ENCODE data around the gene GATD1. TPM values are rescaled to one million over a fixed set of nuclear protein-coding genes. Genes with fewer than 3 reads are reported as not detected.

The GATD1 gene
- total RNA-seq, 1 experiment from 2014 or later, result 88.7 TPM

DNA sequence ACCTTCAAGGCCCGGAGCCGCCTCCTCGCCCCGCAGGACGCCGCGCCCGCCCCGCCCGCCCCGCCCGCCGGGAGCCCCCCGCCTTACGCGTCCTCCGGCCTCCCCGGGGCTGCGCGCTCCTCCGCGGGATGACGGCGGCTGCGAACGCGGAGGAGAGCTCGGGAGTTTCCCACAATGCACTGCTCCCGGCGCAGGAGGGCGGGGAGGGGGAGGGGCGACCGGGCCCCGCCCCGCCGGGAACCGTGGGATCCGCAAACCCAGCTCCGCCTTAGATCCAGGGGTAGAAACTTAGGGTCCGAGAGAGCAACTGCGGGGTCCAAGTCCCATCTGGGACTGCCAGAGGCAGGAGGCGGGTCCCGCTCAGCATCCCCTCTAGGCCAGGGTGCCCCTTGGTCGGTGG lies 12.7 kb upstream of the GATD1 start, which contains the start of gene CEND1:
TSS of gene CEND1 (minus strand) at position 148 of the 400 bp plus-strand sequence. CDS start 1,514 bp downstream, outside the sequence.
- BruUV-seq (replicated peaks), result no TSS peak
- Histone ChIP-seq H3K4me3 (replicated peaks in 1 of 2; ENCODE audit: low read depth in 1 of 2, low read length in 2 of 2) (no peak within 1 kb of the TSS), H4K20me1 (ENCODE audit: insufficient read depth) (no peaks in the 10 kb centered on the region), H3K9me2 (ENCODE audit: insufficient read depth) (no peaks in the 10 kb centered on the region), H3K9me3 (ENCODE audit: control insufficient read depth in 1 of 2, insufficient read depth in 1 of 2, low read depth in 1 of 2, low read length in 2 of 2) (no peaks in the 10 kb centered on the region), H3K4me1 (ENCODE audit: control insufficient read depth in 1 of 2, insufficient read depth in 2 of 2, low read length in 2 of 2) (peaks cover 9 to 23% of the 10 kb centered on the region in 2 experiments; a peak in 3 of 4 replicates), H3K4me2 (ENCODE audit: low read length) (peak within 1 kb of the TSS; percentile 13; the same call in 1 of the 2 replicates), H3K9ac (ENCODE audit: low read length) (no peak within 1 kb of the TSS), H3K27ac (ENCODE audit: low read depth, low read length) (peak within 1 kb of the TSS; percentile 39), H2AFZ (ENCODE audit: low read depth, low read length, poor library complexity, severe bottlenecking) (no peak within 1 kb of the TSS), H3K36me3 (ENCODE audit: control insufficient read depth in 1 of 2, insufficient read depth in 2 of 2, low read length in 2 of 2) (peaks cover 0 to 4% of the 10 kb centered on the region in 2 experiments; a peak in 1 of 4 replicates), H3K27me3 (ENCODE audit: insufficient read depth, low read length) (no peaks in the 10 kb centered on the region), H3K79me2 (ENCODE audit: insufficient read depth, low read length) (peaks cover 4% of the 10 kb centered on the region; the same call in 1 of the 2 replicates)
- DNase-seq (ENCODE audit: low read depth, low spot score) (no peak), ATAC-seq (peak; percentile 53)
- TF ChIP-seq TCF7L2 (IDR thresholded peaks at IDR 0.05; ENCODE audit: borderline replicate concordance, extremely low read depth, insufficient read depth, insufficient read length) (no peak), RAD21 (IDR thresholded peaks at IDR 0.05; ENCODE audit: low read depth) (no peak), FOSL1 (IDR thresholded peaks at IDR 0.05; ENCODE audit: low read depth) (no peak), POLR2AphosphoS5 (IDR thresholded peaks at IDR 0.05; ENCODE audit: low read depth, low read length) (no peak)
- TF ChIP-seq, protein P1, sequence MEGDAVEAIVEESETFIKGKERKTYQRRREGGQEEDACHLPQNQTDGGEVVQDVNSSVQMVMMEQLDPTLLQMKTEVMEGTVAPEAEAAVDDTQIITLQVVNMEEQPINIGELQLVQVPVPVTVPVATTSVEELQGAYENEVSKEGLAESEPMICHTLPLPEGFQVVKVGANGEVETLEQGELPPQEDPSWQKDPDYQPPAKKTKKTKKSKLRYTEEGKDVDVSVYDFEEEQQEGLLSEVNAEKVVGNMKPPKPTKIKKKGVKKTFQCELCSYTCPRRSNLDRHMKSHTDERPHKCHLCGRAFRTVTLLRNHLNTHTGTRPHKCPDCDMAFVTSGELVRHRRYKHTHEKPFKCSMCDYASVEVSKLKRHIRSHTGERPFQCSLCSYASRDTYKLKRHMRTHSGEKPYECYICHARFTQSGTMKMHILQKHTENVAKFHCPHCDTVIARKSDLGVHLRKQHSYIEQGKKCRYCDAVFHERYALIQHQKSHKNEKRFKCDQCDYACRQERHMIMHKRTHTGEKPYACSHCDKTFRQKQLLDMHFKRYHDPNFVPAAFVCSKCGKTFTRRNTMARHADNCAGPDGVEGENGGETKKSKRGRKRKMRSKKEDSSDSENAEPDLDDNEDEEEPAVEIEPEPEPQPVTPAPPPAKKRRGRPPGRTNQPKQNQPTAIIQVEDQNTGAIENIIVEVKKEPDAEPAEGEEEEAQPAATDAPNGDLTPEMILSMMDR (IDR thresholded peaks at IDR 0.05 in 2 of 3, conservative IDR thresholded peaks at IDR 0.05 in 1 of 3; ENCODE audit: borderline replicate concordance in 1 of 3, insufficient read depth in 1 of 3, low read depth in 2 of 3, low read length in 2 of 3), result no peak
- ChIA-PET POLR2A (interaction anchor here (1.0 kb wide), 1 partner anchor 12 kb away, joined by 8 read pairs; no protein-coding TSS in a partner anchor), RAD21 (ENCODE audit: low non-redundant PET in 1 of 2, low total read pairs in 2 of 2, uncharacterized antibody in 2 of 2, unreplicated experiment in 2 of 2) (no interaction called here), CTCF (no interaction called here)
- intact Hi-C loops (cut with micrococcal nuclease), result no loop called here
